Astrocyte (in vitro differentiated cells and primary cell): ENCODE data around the gene GNAI3. TPM values are rescaled to one million over a fixed set of nuclear protein-coding genes. Genes with fewer than 3 reads are reported as not detected.

ENCODE experiments used
- DNase-seq: peaks from one replicate; pipeline ENCODE4 v3.0.0-alpha.2; 2010; ENCODE audit warnings: low read depth
- FAIRE-seq: peaks from 2 replicates; lab custom pipeline; 2011; peaks lifted over from hg19 to GRCh38; lab: Jason Lieb, UNC
- H2AFZ ChIP-seq: 2 replicates; pipeline ENCODE4 v1.6.0; 2012; ENCODE audit warnings: low read depth, low read length, inconsistent platforms
- H3K27ac ChIP-seq: 2 replicates; pipeline ENCODE4 v1.5.1; 2011; ENCODE audit warnings: low read depth, low read length, inconsistent platforms
- H3K27me3 ChIP-seq: 2 replicates; pipeline ENCODE4 v1.6.0; 2011; ENCODE audit warnings: low read length, inconsistent platforms; ENCODE audit not compliant: insufficient read depth
- H3K36me3 ChIP-seq: 2 replicates; pipeline ENCODE4 v1.5.1; 2011; ENCODE audit warnings: low read length, inconsistent platforms; ENCODE audit not compliant: insufficient read depth
- H3K4me1 ChIP-seq: 2 replicates; pipeline ENCODE4 v1.5.1; 2011; ENCODE audit warnings: low read length, inconsistent platforms; ENCODE audit not compliant: insufficient read depth
- H3K4me2 ChIP-seq: 2 replicates; pipeline ENCODE4 v1.6.0; 2012; ENCODE audit warnings: low read length, inconsistent platforms
- H3K4me3 ChIP-seq: 2 replicates; pipeline ENCODE4 v1.5.1; 2011; ENCODE audit warnings: low read depth, mild to moderate bottlenecking, low read length, inconsistent platforms; ENCODE audit not compliant: insufficient read depth
- H3K79me2 ChIP-seq: 2 replicates; pipeline ENCODE4 v1.6.0; 2012; ENCODE audit warnings: mild to moderate bottlenecking, low read length, inconsistent platforms; ENCODE audit not compliant: insufficient read depth
- H3K9ac ChIP-seq: 2 replicates; pipeline ENCODE4 v1.6.0; 2012; ENCODE audit warnings: mild to moderate bottlenecking, low read length, inconsistent platforms
- H3K9me3 ChIP-seq: 2 replicates; pipeline ENCODE4 v1.5.1; 2012; ENCODE audit warnings: low read depth, mild to moderate bottlenecking, low read length, inconsistent platforms; ENCODE audit not compliant: insufficient read depth
- H4K20me1 ChIP-seq: 2 replicates; pipeline ENCODE4 v1.6.0; 2012; ENCODE audit warnings: low read length, inconsistent platforms; ENCODE audit not compliant: insufficient read depth
- H3K27ac Mint-ChIP-seq: one replicate; pipeline ENCODE4 v1.8.0; 2021; ENCODE audit warnings: mild to moderate bottlenecking, mixed read lengths; ENCODE audit not compliant: unreplicated experiment
- H3K27me3 Mint-ChIP-seq: one replicate; pipeline ENCODE4 v1.8.0; 2021; ENCODE audit warnings: low read depth, mixed read lengths; ENCODE audit not compliant: unreplicated experiment
- H3K36me3 Mint-ChIP-seq: one replicate; pipeline ENCODE4 v1.8.0; 2021; ENCODE audit warnings: low read depth, mixed read lengths; ENCODE audit not compliant: unreplicated experiment
- H3K4me1 Mint-ChIP-seq: one replicate; pipeline ENCODE4 v1.8.0; 2021; ENCODE audit warnings: low read depth, mixed read lengths; ENCODE audit not compliant: unreplicated experiment
- H3K4me3 Mint-ChIP-seq: one replicate; pipeline ENCODE4 v1.8.0; 2021; ENCODE audit warnings: mild to moderate bottlenecking, moderate library complexity, mixed read lengths; ENCODE audit not compliant: unreplicated experiment
- H3K9me3 Mint-ChIP-seq: one replicate; pipeline ENCODE4 v1.8.0; 2021; ENCODE audit warnings: mild to moderate bottlenecking, mixed read lengths; ENCODE audit not compliant: unreplicated experiment
- CTCF ChIP-seq: IDR thresholded peaks from 2 replicates; pipeline ENCODE4 v1.5.1; 2011; ENCODE audit warnings: low read depth, mild to moderate bottlenecking, inconsistent platforms, low read length, moderate library complexity; ENCODE audit not compliant: insufficient read depth
- EZH2 ChIP-seq: IDR thresholded peaks from 2 replicates; pipeline ENCODE4 v1.6.1; 2012; ENCODE audit warnings: mild to moderate bottlenecking, low read length, inconsistent platforms; ENCODE audit not compliant: insufficient read depth
- total RNA-seq: library from RNA; stranded (reverse); gene quantifications from 2 replicates; pipeline ENCODE4 v1.2.1, GENCODE V29; 2021

GNAI3 gene
- total RNA-seq, 1 donor from 2014 or later = 16.1 TPM

DNA sequence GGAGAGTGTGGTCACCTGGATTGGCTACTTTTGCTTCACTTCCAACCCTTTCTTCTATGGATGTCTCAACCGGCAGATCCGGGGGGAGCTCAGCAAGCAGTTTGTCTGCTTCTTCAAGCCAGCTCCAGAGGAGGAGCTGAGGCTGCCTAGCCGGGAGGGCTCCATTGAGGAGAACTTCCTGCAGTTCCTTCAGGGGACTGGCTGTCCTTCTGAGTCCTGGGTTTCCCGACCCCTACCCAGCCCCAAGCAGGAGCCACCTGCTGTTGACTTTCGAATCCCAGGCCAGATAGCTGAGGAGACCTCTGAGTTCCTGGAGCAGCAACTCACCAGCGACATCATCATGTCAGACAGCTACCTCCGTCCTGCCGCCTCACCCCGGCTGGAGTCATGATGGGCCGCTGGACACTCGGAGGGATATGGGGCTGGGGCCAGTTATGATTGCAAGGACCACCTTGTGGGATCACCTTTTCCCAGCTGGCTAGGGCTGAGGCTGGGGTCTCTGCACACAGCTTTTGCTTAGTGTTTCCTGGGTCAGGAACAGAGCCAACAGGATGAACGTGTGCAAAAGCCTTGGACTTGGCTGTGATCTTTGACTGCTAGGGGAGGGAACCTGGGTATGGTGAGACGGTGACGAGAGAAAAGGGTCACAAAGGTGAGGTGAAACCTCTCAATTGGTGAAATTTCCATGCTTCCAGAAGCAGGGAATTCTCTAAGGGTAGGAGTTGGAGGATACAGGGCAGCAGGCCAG lies 4.3 kb upstream of the GNAI3 start:
- no peaks in the 10 kb centered on the region for H3K9me3 ChIP-seq
- H3K27me3 ChIP-seq = peaks cover 2% of the 10 kb centered on the region
- no peak overlapping the region for H3K27ac ChIP-seq
- H3K4me2 ChIP-seq = no peak overlapping the region
- no peaks in the 10 kb centered on the region for H3K36me3 ChIP-seq
- no peak overlapping the region for H3K4me3 ChIP-seq
- no peak for DNase-seq
- Mint-ChIP-seq H3K27me3 (peaks cover 20% of the 10 kb centered on the region), H3K36me3 (no peaks in the 10 kb centered on the region), H3K4me1 (peaks cover 6% of the 10 kb centered on the region), H3K4me3 (no peak overlapping the region), H3K9me3 (peaks cover 1% of the 10 kb centered on the region), H3K27ac (no peak overlapping the region)
- no peak overlapping the region for H3K9ac ChIP-seq
- H4K20me1 ChIP-seq = peaks cover 3% of the 10 kb centered on the region
- FAIRE-seq = no peak
- H3K79me2 ChIP-seq = peaks cover 22% of the 10 kb centered on the region
- peaks cover 13% of the 10 kb centered on the region for H3K4me1 ChIP-seq
- no peak overlapping the region for H2AFZ ChIP-seq
- TF ChIP-seq EZH2 = no peak
- no peak for TF ChIP-seq CTCF

- Mint-ChIP-seq H3K4me1 (peaks cover 6% of the 10 kb centered on the region), H3K4me3 (peak overlapping the region; percentile 100), H3K36me3 (no peaks in the 10 kb centered on the region), H3K27me3 (peaks cover 6% of the 10 kb centered on the region), H3K9me3 (no peaks in the 10 kb centered on the region), H3K27ac (peak overlapping the region; percentile 77)
- Histone ChIP-seq H3K4me1 (peaks cover 13% of the 10 kb centered on the region), H3K9me3 (no peaks in the 10 kb centered on the region), H3K4me3 (peak overlapping the region; percentile 89), H3K27me3 (no peaks in the 10 kb centered on the region), H4K20me1 (peaks cover 27% of the 10 kb centered on the region), H2AFZ (peak overlapping the region; percentile 79), H3K79me2 (peaks cover 45% of the 10 kb centered on the region), H3K27ac (peak overlapping the region; percentile 71), H3K4me2 (peak overlapping the region; percentile 91), H3K36me3 (no peaks in the 10 kb centered on the region), H3K9ac (peak overlapping the region; percentile 95)
- FAIRE-seq (peak; percentile 20), DNase-seq (peak; percentile 62)
- TF ChIP-seq EZH2 (no peak), CTCF (peak; percentile 91)
Observed at GRCh38 chr1:109546311-109547109, 1.9 kb upstream of the GNAI3 start.
